ENCODE data around the gene ZNF750.
A peak's percentile ranks its signal among the peaks of the same experiment; 100 is the strongest.

Gene ZNF750

DNA sequence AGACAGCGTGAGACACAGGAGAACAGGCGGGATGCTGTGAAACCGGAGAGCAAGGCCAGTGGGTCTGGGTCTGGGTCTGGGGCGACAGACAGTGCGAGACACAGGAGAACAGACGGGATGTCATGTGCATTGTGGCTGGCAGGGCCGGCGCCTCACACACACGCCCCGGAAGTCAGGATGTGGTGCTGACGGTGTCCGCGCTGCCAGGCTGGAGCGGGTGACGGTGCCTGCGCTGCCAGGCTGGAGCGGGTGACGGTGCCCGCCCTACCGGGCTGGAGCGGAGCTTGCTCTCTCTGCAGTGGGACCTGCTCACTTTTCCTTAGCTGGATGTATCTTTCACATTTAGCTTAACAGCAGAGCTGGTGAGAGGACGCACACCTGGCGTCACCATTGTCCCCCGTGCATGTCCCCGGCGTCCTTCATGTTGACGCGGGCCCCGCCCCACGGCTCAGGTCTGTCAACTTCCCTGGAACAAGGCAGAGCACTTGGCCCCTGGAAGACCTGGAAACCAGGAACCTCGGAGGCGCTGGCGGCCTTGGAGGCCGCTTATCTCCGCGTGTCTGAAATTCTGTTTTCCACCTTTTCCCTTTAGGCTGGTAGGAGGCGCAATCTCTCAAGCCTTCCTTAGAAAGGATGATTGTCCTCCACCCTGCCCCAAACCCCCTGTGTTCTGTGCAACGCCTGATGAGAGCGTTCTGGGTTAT, 43.0 kb upstream of the ZNF750 start:
- H3K9ac ChIP-seq, result peak overlapping the region; percentile 66 to 86 (median 71)
- H3K4me1 ChIP-seq, result peaks cover 99% of the 10 kb centered on the region in 10 experiments
- peak overlapping the region; percentile 1 to 59 (median 34); a peak in 16 of 20 replicates for H3K4me3 ChIP-seq
- no peaks in the 10 kb centered on the region for H3K9me3 ChIP-seq (replicated peaks in 1 of 11)
- peaks cover 0 to 6% (median 0%) of the 10 kb centered on the region in 11 experiments; a peak in 1 of 22 replicates for H3K36me3 ChIP-seq
- H3K27ac ChIP-seq, result peak overlapping the region; percentile 72 to 95 (median 78)
- TF ChIP-seq Cebpa-rat (IDR thresholded peaks at IDR 0.05), result no peak
- H4K20me1 ChIP-seq, result peaks cover 0 to 96% (median 17%) of the 10 kb centered on the region in 11 experiments; a peak in 12 of 22 replicates
- peaks cover 0 to 15% (median 0%) of the 10 kb centered on the region in 11 experiments; a peak in 4 of 22 replicates for H3K27me3 ChIP-seq
- peak overlapping the region; percentile 91 to 100 (median 98) for H3K4me2 ChIP-seq

DNA sequence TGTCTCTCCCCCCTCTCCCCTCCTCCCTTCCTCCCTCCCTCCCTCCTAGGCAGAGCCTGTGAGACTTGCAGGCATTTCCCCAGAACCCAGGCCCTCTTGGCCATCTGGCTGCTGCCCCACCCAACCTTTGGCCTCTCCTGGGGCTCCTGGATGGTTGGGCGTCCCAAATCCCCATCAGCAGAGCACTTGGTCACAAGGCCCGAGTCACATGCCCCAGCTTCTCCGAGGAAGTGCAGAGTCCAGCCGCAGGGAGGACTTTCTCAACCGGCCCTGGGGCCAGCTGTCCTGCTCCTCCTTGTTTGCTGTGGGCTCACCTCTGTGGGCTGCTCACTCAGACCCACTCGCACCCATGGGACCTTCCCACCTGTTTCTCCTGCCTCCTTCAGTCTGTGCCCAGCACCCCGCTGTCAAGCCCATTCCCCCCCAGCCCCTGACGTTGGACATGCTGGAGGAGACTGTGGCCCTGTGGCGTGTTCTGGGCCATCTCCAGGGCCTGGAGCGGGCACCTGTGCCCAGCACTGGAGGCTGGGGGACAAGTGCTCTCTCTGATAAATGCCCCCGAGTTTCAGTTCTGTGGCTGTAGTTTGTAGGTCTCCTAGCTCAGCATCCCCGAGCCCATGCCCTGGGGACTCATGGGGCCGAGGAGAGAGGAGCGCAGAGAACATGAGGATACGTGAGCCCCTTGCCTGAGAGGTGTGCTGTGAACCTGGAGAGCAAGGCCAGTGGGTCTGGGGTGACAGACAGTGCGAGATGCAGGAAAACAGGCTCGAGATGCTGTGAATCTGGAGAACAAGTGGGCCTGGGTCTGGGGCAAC, 42.3 kb upstream of the ZNF750 start:
- H3K4me2 ChIP-seq, result peak overlapping the region; percentile 91 to 100 (median 98)
- H3K27me3 ChIP-seq, result peaks cover 0 to 15% (median 0%) of the 10 kb centered on the region in 11 experiments; a peak in 4 of 22 replicates
- H3K4me1 ChIP-seq, result peaks cover 98 to 99% (median 99%) of the 10 kb centered on the region in 10 experiments
- H3K36me3 ChIP-seq, result peaks cover 0 to 6% (median 0%) of the 10 kb centered on the region in 11 experiments; a peak in 1 of 22 replicates
- peaks cover 0 to 96% (median 13%) of the 10 kb centered on the region in 11 experiments; a peak in 12 of 22 replicates for H4K20me1 ChIP-seq
- TF ChIP-seq Cebpa-rat (IDR thresholded peaks at IDR 0.05), result no peak
- H3K9ac ChIP-seq, result peak overlapping the region; percentile 66 to 86 (median 71)
- no peaks in the 10 kb centered on the region for H3K9me3 ChIP-seq (replicated peaks in 1 of 11)
- H3K4me3 ChIP-seq, result peak overlapping the region in 9 of 10 experiments; percentile 1 to 59 (median 33); a peak in 14 of 20 replicates
- peak overlapping the region; percentile 72 to 95 (median 78) for H3K27ac ChIP-seq

DNA sequence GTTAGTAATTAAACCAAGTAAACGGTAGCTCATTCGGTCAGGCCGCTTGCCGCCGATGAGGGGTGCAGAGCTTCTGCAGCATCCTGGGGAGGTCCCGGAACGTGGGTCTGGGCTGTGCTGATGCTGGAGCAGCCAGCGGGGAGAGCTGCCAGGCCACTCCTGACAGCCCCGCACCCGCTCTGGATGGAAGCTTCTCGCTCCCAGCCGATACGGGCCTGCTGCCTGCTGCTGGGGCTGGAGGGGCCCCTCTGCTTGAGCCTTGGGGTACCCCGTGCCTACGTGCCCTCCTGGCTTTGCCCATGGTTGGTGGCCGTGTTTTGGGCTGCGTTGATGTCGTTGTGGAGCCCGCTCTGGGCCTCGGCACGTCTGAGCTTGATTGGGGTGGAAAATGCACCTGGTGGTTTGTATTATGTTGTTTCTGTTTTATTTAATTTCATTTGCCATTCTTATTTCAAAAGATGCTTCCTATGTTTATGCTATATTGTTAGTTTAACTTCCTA, 41.6 kb upstream of the ZNF750 start:
- H4K20me1 ChIP-seq, result peaks cover 0 to 100% (median 13%) of the 10 kb centered on the region in 11 experiments; a peak in 12 of 22 replicates
- TF ChIP-seq Cebpa-rat (IDR thresholded peaks at IDR 0.05), result no peak
- H3K4me1 ChIP-seq, result peaks cover 99 to 100% (median 100%) of the 10 kb centered on the region in 10 experiments
- H3K27me3 ChIP-seq, result peaks cover 0 to 15% (median 0%) of the 10 kb centered on the region in 11 experiments; a peak in 4 of 22 replicates
- no peaks in the 10 kb centered on the region for H3K9me3 ChIP-seq (replicated peaks in 1 of 11)
- H3K4me2 ChIP-seq, result peak overlapping the region; percentile 91 to 100 (median 98)
- peak overlapping the region in 4 of 10 experiments; percentile 2 to 32 (median 16); a peak in 4 of 20 replicates for H3K4me3 ChIP-seq
- H3K27ac ChIP-seq, result peak overlapping the region; percentile 72 to 95 (median 78); a peak in 21 of 22 replicates
- H3K9ac ChIP-seq, result peak overlapping the region; percentile 55 to 86 (median 70); a peak in 19 of 22 replicates
- peaks cover 0 to 6% (median 0%) of the 10 kb centered on the region in 11 experiments; a peak in 1 of 22 replicates for H3K36me3 ChIP-seq

DNA sequence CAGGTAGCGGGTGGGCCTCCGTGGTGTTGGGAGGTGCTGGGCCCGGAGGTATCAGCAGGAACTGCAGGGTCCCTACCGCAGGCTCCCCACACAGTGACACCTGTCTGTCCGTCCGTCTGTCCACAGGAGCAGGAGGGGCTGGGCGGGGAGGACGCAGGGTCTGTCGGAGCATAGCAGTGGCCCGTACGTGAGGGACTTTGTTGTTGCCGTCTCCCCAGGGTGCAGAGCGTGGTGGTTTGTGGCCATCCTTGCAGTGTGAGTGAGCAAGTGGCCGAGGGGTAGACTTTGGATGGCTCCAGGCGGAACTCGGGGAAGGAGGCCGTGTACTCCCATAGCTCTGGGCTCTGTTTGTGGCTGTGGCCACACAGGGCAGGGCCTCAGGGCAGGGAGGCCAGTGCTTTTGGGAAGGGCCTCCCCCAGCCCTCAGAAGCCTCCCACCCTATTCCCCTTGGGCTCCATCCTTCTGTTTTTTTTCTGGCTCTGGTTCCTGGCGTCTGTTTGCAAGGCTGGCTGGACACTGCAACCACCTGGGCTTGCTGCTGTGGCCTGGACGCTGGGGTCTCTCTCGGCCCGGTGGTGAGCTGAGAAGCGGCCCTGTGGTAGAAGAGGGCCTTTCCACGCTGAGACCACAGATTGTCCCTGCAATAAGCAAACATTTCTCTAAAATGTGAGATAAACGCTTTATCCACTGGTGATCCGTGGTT, 41.0 kb upstream of the ZNF750 start:
- no peak for TF ChIP-seq Cebpa-rat (IDR thresholded peaks at IDR 0.05)
- H3K4me1 ChIP-seq, result peaks cover 99 to 100% (median 100%) of the 10 kb centered on the region in 10 experiments
- peak overlapping the region; percentile 72 to 95 (median 78); a peak in 21 of 22 replicates for H3K27ac ChIP-seq
- peaks cover 0 to 15% (median 0%) of the 10 kb centered on the region in 11 experiments; a peak in 4 of 22 replicates for H3K27me3 ChIP-seq
- peak overlapping the region; percentile 55 to 86 (median 70); a peak in 19 of 22 replicates for H3K9ac ChIP-seq
- peaks cover 0 to 100% (median 13%) of the 10 kb centered on the region in 11 experiments; a peak in 12 of 22 replicates for H4K20me1 ChIP-seq
- peaks cover 0 to 6% (median 0%) of the 10 kb centered on the region in 11 experiments; a peak in 1 of 22 replicates for H3K36me3 ChIP-seq
- H3K9me3 ChIP-seq (replicated peaks in 1 of 11), result no peaks in the 10 kb centered on the region
- peak overlapping the region in 4 of 10 experiments; percentile 2 to 24 (median 12); a peak in 5 of 20 replicates for H3K4me3 ChIP-seq
- peak overlapping the region; percentile 91 to 100 (median 98) for H3K4me2 ChIP-seq

DNA sequence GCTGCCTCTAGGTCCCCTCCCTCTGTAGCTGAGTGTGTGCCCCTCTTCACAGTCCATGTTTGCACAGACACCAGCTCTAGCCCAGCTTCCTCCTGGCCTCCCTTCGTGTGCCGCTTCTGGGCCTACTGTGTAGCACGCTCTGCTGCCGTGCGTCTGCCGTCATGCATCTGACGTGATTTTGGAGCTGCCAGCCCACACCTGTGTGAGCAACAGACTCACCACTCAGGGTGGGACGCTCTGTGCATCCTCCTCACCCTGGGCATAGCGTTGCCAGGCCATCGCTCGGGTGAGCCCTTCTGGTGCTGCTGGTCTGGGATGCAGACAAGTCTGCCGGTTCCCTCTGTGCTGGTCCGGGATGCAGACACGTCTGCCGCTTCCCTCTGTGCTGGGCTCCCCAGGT, 39.4 kb upstream of the ZNF750 start:
- Histone ChIP-seq H3K4me3 (peak overlapping the region in 4 of 10 experiments; percentile 14 to 51 (median 34); a peak in 6 of 20 replicates), H3K36me3 (peaks cover 0 to 10% (median 4%) of the 10 kb centered on the region in 11 experiments; a peak in 6 of 22 replicates), H4K20me1 (peaks cover 0 to 100% (median 16%) of the 10 kb centered on the region in 11 experiments; a peak in 16 of 22 replicates), H3K4me1 (peaks cover 91 to 100% (median 100%) of the 10 kb centered on the region in 10 experiments), H3K27me3 (peaks cover 0 to 19% (median 4%) of the 10 kb centered on the region in 11 experiments; a peak in 7 of 22 replicates), H3K9ac (peak overlapping the region in 9 of 11 experiments; percentile 17 to 64 (median 50); a peak in 12 of 22 replicates), H3K4me2 (peak overlapping the region; percentile 91 to 100 (median 98)), H3K9me3 (replicated peaks in 1 of 11) (no peaks in the 10 kb centered on the region), H3K27ac (peak overlapping the region in 9 of 11 experiments; percentile 50 to 88 (median 77); a peak in 17 of 22 replicates)
- TF ChIP-seq Cebpa-rat (IDR thresholded peaks at IDR 0.05), result no peak

DNA sequence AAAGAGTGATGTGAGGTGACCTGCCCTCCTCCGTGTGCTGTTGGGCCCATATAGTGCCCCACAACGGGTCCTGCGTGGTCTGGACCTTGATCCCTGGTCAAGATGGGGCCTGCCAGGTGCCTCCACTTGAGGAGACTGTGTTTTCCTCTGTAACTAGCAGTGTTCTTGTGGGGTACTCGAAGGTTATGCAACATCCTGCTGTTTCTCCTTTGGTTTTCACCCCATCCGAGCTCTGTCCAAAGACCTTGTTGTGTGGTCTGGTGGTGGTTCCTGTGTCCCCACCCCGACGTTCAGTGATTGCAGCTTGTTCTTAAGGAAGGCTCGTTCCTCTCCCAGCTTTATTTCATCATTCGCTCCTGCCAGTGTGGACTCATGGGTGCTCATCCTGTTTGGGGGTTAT, 38.7 kb upstream of the ZNF750 start:
- H3K27ac ChIP-seq, result peak overlapping the region in 10 of 11 experiments; percentile 11 to 88 (median 77); a peak in 18 of 22 replicates
- peaks cover 0 to 16% (median 4%) of the 10 kb centered on the region in 11 experiments; a peak in 6 of 22 replicates for H3K36me3 ChIP-seq
- H3K4me1 ChIP-seq, result peaks cover 87 to 100% (median 100%) of the 10 kb centered on the region in 10 experiments
- H4K20me1 ChIP-seq, result peaks cover 0 to 100% (median 19%) of the 10 kb centered on the region in 11 experiments; a peak in 17 of 22 replicates
- peak overlapping the region in 5 of 10 experiments; percentile 14 to 51 (median 33); a peak in 8 of 20 replicates for H3K4me3 ChIP-seq
- H3K9ac ChIP-seq, result peak overlapping the region in 10 of 11 experiments; percentile 17 to 64 (median 50); a peak in 17 of 22 replicates
- peaks cover 0 to 21% (median 6%) of the 10 kb centered on the region in 11 experiments; a peak in 9 of 22 replicates for H3K27me3 ChIP-seq
- H3K4me2 ChIP-seq, result peak overlapping the region; percentile 91 to 100 (median 98)
- no peaks in the 10 kb centered on the region for H3K9me3 ChIP-seq (replicated peaks in 1 of 11)
- TF ChIP-seq Cebpa-rat (IDR thresholded peaks at IDR 0.05), result peak in 10 of 11 experiments; percentile 28 to 92 (median 82); a peak in 18 of 22 replicates

All from BLaER1 treated with 17β-estradiol and CSF1 and Interleukin-3, amounts not matched to agents 10 nM and 100 nM (cell line).